GM13977 (cell line): ENCODE results near the gene TKT.

Experiments used
- DNase-seq: peaks from one replicate; pipeline ENCODE4 v3.0.0; 2012; ENCODE audit warnings: low spot score
- in situ Hi-C: fragments of 300-500 bp; cut with MboI; formaldehyde crosslinking; loops from one replicate; pipeline ENCODE4 v1.12.0; 2022; ENCODE audit warnings: low sequenced_read_pairs, low pct_unique_long_range_greater_than_20kb, mixed read lengths, inconsistent platforms; ENCODE audit not compliant: unreplicated experiment
- TF ChIP-seq, protein P1 (sequence below): IDR thresholded peaks from 2 replicates; pipeline ENCODE4 v1.5.1; 2012; ENCODE audit warnings: mild to moderate bottlenecking, control low read depth; ENCODE audit not compliant: insufficient read depth; ENCODE audit errors: extremely low read depth, missing control alignments

TKT gene

DNA sequence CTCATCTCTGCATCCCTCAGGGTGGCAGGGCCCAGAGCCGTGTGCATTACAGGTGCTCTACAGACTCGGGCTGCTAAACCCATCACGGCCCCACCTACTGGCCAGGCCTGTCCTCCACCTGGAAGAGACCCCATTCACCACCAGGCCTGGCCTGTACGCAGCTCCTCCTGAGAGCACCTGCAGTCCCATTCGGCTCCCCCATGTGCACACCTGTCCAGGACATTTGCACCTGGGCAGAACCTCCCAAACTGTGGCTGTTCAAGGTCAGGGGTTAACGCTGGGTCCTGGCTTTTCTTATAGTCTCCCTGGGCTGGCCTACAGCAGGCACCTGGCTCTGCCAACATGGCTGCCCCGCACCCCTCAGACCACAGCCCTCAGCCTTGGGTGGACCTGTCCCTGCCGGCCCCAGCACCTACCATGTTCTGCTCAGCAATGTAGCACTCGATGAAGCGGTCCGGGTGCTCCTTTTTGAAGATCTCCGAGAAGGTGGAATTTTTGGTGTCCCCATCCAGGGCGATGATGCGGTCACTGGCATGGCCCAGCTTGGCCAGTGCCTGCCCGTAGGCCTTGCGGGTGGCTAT, 25.7 kb downstream of the TKT start:
- TF ChIP-seq, protein P1, sequence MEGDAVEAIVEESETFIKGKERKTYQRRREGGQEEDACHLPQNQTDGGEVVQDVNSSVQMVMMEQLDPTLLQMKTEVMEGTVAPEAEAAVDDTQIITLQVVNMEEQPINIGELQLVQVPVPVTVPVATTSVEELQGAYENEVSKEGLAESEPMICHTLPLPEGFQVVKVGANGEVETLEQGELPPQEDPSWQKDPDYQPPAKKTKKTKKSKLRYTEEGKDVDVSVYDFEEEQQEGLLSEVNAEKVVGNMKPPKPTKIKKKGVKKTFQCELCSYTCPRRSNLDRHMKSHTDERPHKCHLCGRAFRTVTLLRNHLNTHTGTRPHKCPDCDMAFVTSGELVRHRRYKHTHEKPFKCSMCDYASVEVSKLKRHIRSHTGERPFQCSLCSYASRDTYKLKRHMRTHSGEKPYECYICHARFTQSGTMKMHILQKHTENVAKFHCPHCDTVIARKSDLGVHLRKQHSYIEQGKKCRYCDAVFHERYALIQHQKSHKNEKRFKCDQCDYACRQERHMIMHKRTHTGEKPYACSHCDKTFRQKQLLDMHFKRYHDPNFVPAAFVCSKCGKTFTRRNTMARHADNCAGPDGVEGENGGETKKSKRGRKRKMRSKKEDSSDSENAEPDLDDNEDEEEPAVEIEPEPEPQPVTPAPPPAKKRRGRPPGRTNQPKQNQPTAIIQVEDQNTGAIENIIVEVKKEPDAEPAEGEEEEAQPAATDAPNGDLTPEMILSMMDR: no peak
- in situ Hi-C loops: no loop called here
- no peak for DNase-seq

DNA sequence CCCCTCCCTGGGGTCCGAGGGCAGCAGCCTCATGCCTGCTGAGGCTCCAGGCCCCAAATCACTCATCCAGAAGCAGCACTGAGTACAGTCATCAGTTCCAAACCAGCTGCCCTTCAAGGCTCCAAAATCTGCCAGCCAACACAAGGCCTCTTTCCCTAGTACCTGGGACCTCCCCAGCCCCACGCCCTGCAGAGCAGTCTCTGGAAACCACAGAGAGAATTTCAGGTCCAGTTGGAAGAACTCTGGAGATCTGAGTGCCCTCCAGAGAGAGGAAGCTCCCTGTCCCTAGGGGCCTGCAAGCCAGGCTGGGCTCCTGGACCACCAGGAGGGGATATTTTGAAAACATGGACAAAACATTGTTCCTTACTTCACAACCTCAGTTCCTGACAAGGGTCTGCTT, 26.2 kb downstream of the TKT start:
- DNase-seq: no peak
- TF ChIP-seq, protein P1: no peak
- in situ Hi-C loops: no loop called here

DNA sequence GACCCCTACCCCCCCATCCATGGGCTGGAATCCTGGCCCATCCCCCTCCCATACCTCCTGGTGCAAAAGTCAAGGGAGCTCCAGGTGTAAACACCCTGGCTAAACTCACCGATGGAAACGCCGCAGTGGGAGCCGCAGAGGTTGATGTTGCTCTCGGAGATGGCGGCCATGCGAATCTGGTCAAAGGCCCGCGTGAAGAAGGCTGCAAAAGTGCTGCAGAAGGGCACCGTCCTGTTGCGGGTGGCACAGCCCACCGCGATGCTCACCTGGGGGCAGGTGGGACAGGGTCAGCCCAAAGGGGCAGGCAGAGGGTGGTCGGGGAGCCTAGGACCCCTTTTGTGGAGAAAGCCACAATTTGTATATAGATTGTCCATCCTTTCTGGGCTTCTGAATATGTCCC, 26.7 kb downstream of the TKT start:
- in situ Hi-C loops: no loop called here
- no peak for DNase-seq
- TF ChIP-seq, protein P1: no peak

DNA sequence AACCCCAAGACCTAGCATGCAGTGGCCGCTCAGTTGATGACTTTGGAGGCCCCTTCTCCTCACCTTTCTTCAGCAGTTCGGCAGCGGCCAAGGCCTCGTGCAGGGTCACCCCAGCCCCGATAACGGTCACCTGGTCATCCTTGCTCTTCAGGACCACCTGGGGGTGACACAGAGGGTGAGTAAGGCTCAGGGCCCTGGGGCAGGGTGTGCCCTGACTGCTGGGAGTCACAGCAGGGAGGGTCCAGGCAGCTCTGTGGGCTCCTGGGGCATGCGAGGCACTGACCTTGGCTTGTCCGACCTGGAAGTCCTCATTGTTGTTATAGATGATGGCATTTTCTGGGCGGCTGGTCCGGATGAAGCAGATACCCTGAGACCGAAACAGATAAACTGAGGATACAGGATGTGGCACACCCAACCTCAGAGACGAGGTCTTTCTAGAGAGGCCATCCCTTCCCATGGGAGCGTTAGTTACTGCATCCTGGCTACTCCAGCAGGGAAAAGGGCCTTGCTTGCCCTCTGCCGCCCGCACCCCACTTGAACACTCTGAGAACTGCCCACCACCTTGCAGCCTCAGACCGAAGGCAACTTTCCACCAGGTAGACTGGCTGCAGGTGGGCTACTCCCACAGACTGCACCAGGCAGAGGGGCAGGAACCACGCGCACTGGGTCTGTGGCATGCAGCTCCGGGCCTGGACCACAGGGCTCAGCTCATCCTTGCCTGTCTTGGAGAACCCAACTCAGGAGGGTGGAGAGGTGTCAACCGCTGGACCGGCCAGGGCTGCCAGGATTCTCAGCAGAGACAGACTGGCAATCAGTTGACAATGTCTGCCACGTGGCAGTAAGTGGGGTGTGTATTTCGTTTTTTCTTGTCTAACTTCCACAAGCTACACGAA, 27.6 kb downstream of the TKT start:
- TF ChIP-seq, protein P1: no peak
- in situ Hi-C loops: no loop called here
- no peak for DNase-seq

DNA sequence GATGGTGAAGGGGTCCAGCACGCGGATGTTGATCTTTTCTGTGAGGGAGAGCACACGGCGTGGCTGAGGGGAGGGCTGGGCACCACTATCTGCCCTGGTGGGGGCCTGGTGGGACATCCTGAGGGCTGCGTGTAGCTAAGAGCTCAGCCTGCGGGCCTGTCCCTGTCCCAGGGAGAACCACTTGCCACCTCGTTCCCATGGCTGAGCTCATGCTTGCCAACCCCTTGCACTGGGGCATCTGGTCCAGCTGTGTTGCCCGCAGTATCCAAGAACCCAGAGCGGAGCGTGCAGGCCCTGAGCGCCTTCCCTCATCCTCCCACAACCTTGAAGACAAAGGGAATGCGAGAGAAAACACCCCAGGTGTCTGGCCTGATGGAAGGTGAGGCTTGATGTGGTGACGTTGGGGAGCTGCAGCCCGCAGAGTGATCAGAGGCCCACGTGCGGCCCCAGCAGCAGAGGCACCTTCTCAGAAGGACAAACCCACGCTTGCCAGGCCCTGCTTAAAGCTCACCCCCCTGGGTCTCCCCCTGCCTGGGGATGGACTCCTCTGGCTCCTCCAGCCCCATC, 28.9 kb downstream of the TKT start:
- DNase-seq: no peak
- in situ Hi-C loops: no loop called here
- TF ChIP-seq, protein P1: no peak

DNA sequence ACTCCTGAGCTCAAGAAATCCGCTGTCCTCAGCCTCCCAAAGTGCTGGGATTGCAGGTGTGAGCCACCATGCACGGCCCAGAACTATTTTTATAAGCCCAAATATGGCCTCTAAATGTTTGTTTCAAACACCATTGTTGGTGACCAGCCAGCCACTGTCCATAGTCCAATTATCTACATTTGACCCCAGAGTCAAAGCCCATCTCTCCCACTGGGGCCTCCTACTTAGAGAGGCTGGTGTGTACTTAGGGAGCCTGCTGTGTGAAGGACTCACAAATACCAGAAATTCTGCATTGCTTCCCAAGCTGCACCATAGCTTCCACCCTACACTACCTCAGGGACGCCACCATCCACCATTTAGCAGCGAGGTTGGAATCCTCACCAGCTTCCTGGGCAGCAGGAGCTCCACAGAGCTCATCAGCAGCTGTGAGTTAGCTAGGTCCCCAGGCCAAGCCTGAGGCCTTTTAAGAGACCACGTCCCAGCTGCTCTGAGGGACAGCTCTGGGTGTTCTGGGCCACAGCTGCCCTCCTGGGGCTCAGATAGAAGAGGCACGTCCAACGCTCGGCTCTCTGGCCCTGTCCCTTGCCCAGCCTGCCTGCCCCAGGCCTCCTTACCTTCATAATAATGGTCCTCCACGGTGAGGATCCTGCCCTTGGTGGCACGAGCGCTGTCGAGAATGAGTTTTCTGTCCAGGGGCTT, 29.5 kb downstream of the TKT start:
- in situ Hi-C loops: no loop called here

More for the DNA sequence above, 29.5 kb downstream of the TKT start:
- no peak for DNase-seq
- TF ChIP-seq, protein P1: no peak
